Pancreas (tissue), 10 donors: ENCODE results near the gene GREM1. TPM values are rescaled to one million over a fixed set of nuclear protein-coding genes. Genes with fewer than 3 reads are reported as not detected.

ENCODE experiments used
- ATAC-seq, 4 donors: fragments of 200-7000 bp; cut with Tn5 transposase; one replicate each; pipeline versions ENCODE4 v1.8.0 to v1.9.1; 2020; ENCODE audit warnings: mild to moderate bottlenecking in 4 of 4, moderate library complexity in 4 of 4
- DNase-seq, 6 donors: peaks; one replicate each; pipeline ENCODE4 v3.0.0-alpha.2; 2020
- FAIRE-seq: peaks from 2 replicates; lab custom pipeline; 2012; peaks lifted over from hg19 to GRCh38; lab: Jason Lieb, UNC
- H3K27ac ChIP-seq, 4 donors: fragments of 200-600 bp; sonication (generic); 1 replicate in 3 of 4; 2 replicates in 1 of 4; pipeline versions ENCODE4 v1.5.0 to v1.8.0; 2020
- H3K27me3 ChIP-seq, 4 donors: fragments of 200-600 bp; one replicate each; pipeline ENCODE4 v1.8.0; 2021
- H3K36me3 ChIP-seq, 3 donors: fragments of 200-600 bp; sonication (generic) in 1 of 3; one replicate each; pipeline versions ENCODE4 v1.5.0 to v1.8.0; 2020 to 2021
- H3K4me1 ChIP-seq, 3 donors: fragments of 200-600 bp; one replicate each; pipeline ENCODE4 v1.8.0; 2021
- H3K4me3 ChIP-seq, 4 donors: fragments of 200-600 bp; sonication (generic) in 2 of 4; one replicate each; pipeline versions ENCODE4 v1.5.0 to v1.8.0; 2020 to 2021
- H3K9me3 ChIP-seq, 4 donors: fragments of 200-600 bp; one replicate each; pipeline ENCODE4 v1.8.0; 2021
- WGBS, 2 donors: extraction: QIAGEN DNeasy Blood & Tissue Kit; methylation state at CpG; one replicate each; pipeline ENCODE4 v1.1.7; 2013; 5-methylcytosine and 5-hydroxymethylcytosine counted together
- intact Hi-C, 3 donors: fragments of 100-400 bp; cut with DNase I; formaldehyde crosslinking; loops; one replicate each; pipeline versions ENCODE4 v1.11.1 to v1.14.2; 2022
- polyA plus RNA-seq, 2 donors: library from polyadenylated mRNA; stranded (reverse); fragments of 200-250 nt; gene quantifications; one replicate each; pipeline ENCODE4 v1.2.3, GENCODE V29; 2013
- total RNA-seq, 6 donors: library from RNA; stranded (reverse); fragmentation: NEBNext Ultra II Directional in 4 of 6; extraction: Animal tissue kit (Norgen Biotek cat#: 25700) in 4 of 6; gene quantifications; one replicate each; pipeline versions ENCODE4 v1.2.1 to v1.2.4, GENCODE V29; 2021 to 2023
- TF ChIP-seq, protein P1 (sequence below), 4 donors: fragments of 200-600 bp; sonication (generic) in 3 of 4; IDR thresholded peaks; one replicate each; pipeline versions ENCODE4 v1.5.0 to v1.8.0; 2021; ENCODE audit warnings: antibody characterized with exemption in 4 of 4
- donor health status: healthy with polysubstance abuse.
- donor health status: DM: no; HTN: no; CAD: no; lungs with moderate emphysema.
- donor health status: DM: no; HTN: no; CAD: no.
- donor health status: control.
- donor health status: control.
- donor health status: Bipolar disorder and iron deficiency.
- donor health status: DM: yes; HTN: yes; CAD: no.
- donor health status: DM: no; HTN: no; CAD: no.
- donor health status: DM: no; HTN: no; CAD: no.
- donor health status: DM: yes; HTN: yes; CAD: no.

Gene GREM1
- total and polyA plus RNA-seq, 8 donors: 0.24 to 4.8 (median 0.83) TPM

GRCh38 chr15:32778391-32779176 lies 60.8 kb downstream of the GREM1 start:
- no peaks in the 10 kb centered on the region for H3K27me3 ChIP-seq
- DNase-seq (no peak), ATAC-seq (no peak), FAIRE-seq (no peak)
- no peaks in the 10 kb centered on the region for H3K4me1 ChIP-seq
- intact Hi-C loops: no loop called here
- WGBS, 2 donors: 65 to 84% methylated on average over 4 of the region's 4 CpGs
- H3K9me3 ChIP-seq: no peaks in the 10 kb centered on the region
- H3K4me3 ChIP-seq: no peak overlapping the region
- H3K27ac ChIP-seq: no peak overlapping the region
- no peaks in the 10 kb centered on the region for H3K36me3 ChIP-seq
- TF ChIP-seq, protein P1, sequence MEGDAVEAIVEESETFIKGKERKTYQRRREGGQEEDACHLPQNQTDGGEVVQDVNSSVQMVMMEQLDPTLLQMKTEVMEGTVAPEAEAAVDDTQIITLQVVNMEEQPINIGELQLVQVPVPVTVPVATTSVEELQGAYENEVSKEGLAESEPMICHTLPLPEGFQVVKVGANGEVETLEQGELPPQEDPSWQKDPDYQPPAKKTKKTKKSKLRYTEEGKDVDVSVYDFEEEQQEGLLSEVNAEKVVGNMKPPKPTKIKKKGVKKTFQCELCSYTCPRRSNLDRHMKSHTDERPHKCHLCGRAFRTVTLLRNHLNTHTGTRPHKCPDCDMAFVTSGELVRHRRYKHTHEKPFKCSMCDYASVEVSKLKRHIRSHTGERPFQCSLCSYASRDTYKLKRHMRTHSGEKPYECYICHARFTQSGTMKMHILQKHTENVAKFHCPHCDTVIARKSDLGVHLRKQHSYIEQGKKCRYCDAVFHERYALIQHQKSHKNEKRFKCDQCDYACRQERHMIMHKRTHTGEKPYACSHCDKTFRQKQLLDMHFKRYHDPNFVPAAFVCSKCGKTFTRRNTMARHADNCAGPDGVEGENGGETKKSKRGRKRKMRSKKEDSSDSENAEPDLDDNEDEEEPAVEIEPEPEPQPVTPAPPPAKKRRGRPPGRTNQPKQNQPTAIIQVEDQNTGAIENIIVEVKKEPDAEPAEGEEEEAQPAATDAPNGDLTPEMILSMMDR (IDR thresholded peaks at IDR 0.05): no peak

- no peak overlapping the region for H3K4me3 ChIP-seq
- H3K27me3 ChIP-seq: no peaks in the 10 kb centered on the region
- FAIRE-seq (no peak), DNase-seq (no peak), ATAC-seq (no peak)
- intact Hi-C loops: no loop called here
- TF ChIP-seq, protein P1 (IDR thresholded peaks at IDR 0.05): no peak
- no peak overlapping the region for H3K27ac ChIP-seq
- H3K4me1 ChIP-seq: no peaks in the 10 kb centered on the region
- no peaks in the 10 kb centered on the region for H3K36me3 ChIP-seq
- 89% methylated on average over 3 of the region's 3 CpGs for WGBS, 2 donors
- H3K9me3 ChIP-seq: no peaks in the 10 kb centered on the region
Measured at GRCh38 chr15:32781781-32782180, 64.0 kb downstream of the GREM1 start.

DNA sequence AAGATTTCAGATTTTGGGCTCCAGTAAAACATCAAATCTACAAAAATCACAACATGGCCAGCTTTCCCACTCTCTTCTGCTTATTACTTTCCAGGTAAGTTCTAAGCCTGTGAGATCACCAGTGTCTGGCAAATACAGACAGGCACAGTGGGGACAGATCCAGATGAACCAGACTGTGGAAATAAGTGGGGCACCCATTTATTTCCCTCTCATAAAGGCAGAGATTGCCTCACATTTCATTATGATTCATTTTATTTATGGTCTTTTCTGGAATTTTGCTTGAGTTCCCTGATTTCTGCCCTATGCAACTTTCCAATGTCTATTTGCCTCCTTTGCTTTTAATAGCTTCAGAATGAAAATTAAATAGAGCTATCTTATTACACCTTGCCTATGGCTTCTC lies 66.8 kb downstream of the GREM1 start:
- TF ChIP-seq, protein P1 (IDR thresholded peaks at IDR 0.05): no peak
- DNase-seq (no peak), FAIRE-seq (no peak), ATAC-seq (no peak)
- intact Hi-C loops: no loop called here
- no peak overlapping the region for H3K27ac ChIP-seq
- no peaks in the 10 kb centered on the region for H3K36me3 ChIP-seq
- H3K27me3 ChIP-seq: no peaks in the 10 kb centered on the region
- H3K4me3 ChIP-seq: no peak overlapping the region
- no peaks in the 10 kb centered on the region for H3K9me3 ChIP-seq
- no peaks in the 10 kb centered on the region for H3K4me1 ChIP-seq

DNA sequence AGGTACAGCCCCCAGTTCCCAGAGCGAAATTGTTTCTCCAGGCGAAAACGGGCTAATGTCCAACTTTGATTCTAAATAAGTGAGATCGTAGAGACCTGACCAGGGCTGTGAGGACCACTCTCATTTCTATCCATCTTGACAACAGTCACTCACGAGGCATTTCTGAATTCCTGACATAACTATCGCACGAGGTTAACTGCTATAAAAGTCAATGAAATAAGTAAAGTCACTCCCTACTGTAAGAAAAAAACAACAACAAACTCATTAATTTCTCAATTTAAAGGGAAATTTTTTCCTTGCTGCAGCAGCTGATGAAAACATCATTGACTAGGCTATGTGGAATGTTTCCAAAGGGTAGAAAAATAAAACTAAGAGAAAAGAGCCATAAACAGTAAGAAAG lies 69.1 kb downstream of the GREM1 start:
- no peaks in the 10 kb centered on the region for H3K36me3 ChIP-seq
- 90 to 94% methylated on average over 7 of the region's 7 CpGs for WGBS, 2 donors
- FAIRE-seq (no peak), ATAC-seq (no peak), DNase-seq (no peak)
- TF ChIP-seq, protein P1 (IDR thresholded peaks at IDR 0.05): no peak
- no peaks in the 10 kb centered on the region for H3K27me3 ChIP-seq
- no peak overlapping the region for H3K27ac ChIP-seq
- H3K4me1 ChIP-seq: no peaks in the 10 kb centered on the region
- H3K4me3 ChIP-seq: no peak overlapping the region
- H3K9me3 ChIP-seq: no peaks in the 10 kb centered on the region
- intact Hi-C loops: no loop called here

GRCh38 chr15:32787949-32788348 lies 70.1 kb downstream of the GREM1 start:
- H3K36me3 ChIP-seq: no peaks in the 10 kb centered on the region
- DNase-seq (no peak), ATAC-seq (no peak), FAIRE-seq (no peak)
- H3K4me3 ChIP-seq: no peak overlapping the region
- intact Hi-C loops: no loop called here
- H3K4me1 ChIP-seq: no peaks in the 10 kb centered on the region
- no peaks in the 10 kb centered on the region for H3K27me3 ChIP-seq
- H3K9me3 ChIP-seq: no peaks in the 10 kb centered on the region
- WGBS, 2 donors: 53 to 61% methylated on average over 5 of the region's 5 CpGs
- H3K27ac ChIP-seq: no peak overlapping the region
- TF ChIP-seq, protein P1 (IDR thresholded peaks at IDR 0.05): no peak
